ENCODE measurements around the gene NRN1.

The NRN1 gene

DNA sequence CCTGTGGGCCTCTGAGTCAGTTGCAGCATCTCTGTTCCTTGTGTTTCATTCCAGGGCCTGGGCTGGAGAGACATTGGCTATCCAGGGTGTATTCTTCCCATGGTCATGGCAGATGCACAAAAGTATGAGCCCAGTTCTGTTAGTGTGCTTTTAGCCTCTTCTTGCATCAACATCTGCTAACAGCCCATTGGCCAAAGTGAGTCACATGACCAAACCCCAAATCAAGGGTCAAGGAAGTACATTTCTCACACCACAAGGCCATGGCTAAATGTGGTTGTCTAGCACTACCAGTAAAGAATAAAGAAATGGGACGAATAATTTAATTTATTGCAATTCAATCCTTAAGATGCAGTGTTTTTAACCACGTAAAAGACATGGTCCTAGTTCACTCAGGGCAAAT lies 43.9 kb downstream of the NRN1 start:
- no peak overlapping the region for H3K4me3 ChIP-seq (ENCODE audit: control insufficient read depth, low read depth, low read length)
- TF ChIP-seq, protein P1, sequence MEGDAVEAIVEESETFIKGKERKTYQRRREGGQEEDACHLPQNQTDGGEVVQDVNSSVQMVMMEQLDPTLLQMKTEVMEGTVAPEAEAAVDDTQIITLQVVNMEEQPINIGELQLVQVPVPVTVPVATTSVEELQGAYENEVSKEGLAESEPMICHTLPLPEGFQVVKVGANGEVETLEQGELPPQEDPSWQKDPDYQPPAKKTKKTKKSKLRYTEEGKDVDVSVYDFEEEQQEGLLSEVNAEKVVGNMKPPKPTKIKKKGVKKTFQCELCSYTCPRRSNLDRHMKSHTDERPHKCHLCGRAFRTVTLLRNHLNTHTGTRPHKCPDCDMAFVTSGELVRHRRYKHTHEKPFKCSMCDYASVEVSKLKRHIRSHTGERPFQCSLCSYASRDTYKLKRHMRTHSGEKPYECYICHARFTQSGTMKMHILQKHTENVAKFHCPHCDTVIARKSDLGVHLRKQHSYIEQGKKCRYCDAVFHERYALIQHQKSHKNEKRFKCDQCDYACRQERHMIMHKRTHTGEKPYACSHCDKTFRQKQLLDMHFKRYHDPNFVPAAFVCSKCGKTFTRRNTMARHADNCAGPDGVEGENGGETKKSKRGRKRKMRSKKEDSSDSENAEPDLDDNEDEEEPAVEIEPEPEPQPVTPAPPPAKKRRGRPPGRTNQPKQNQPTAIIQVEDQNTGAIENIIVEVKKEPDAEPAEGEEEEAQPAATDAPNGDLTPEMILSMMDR (IDR thresholded peaks at IDR 0.05; ENCODE audit: control insufficient read depth, insufficient read depth, low read depth, low read length, missing control alignments): no peak
- DNase-seq (ENCODE audit: low read depth): no peak

DNA sequence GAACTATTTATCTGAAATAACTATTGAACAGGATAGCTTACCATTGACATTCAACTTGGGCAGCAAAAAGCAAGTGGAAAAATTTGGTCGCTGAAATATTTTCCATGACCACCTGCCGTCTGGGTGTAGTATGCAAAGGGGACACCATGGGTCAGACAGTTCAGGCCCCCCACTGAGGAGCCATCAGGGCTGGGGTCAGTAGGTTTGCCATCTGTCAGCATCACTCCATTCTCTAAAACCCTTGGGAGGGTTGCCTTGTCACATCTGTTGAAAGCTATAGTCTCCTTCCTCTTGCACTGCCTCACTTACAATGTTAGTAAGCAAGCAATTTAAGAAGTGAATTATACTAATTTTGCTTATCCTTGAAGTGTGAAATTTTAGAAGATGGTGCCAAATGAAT lies 44.9 kb downstream of the NRN1 start:
- TF ChIP-seq, protein P1 (IDR thresholded peaks at IDR 0.05; ENCODE audit: control insufficient read depth, insufficient read depth, low read depth, low read length, missing control alignments): no peak
- DNase-seq (ENCODE audit: low read depth): no peak
- no peak overlapping the region for H3K4me3 ChIP-seq (ENCODE audit: control insufficient read depth, low read depth, low read length)

DNA sequence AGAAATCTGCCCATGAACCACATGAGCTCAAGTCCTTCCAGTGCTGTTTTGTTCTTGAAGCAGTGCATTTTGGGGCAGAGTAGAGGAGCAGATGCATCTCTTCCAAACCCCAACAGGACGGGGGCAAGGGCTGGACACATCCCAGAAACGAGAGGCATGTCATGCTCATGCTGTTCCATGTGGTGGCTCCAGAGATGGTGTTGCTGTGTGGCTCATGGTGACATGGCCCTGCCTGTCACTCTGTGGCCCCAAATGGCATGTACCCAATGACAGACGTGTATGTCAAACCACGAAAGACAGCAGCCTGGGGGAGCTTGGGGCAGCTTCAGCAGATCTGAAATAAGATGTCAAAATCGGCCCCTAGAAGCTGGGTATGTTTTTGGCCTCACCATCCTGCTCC lies 46.3 kb downstream of the NRN1 start:
- TF ChIP-seq, protein P1 (IDR thresholded peaks at IDR 0.05; ENCODE audit: control insufficient read depth, insufficient read depth, low read depth, low read length, missing control alignments): no peak
- DNase-seq (ENCODE audit: low read depth): no peak
- H3K4me3 ChIP-seq (ENCODE audit: control insufficient read depth, low read depth, low read length): no peak overlapping the region

DNA sequence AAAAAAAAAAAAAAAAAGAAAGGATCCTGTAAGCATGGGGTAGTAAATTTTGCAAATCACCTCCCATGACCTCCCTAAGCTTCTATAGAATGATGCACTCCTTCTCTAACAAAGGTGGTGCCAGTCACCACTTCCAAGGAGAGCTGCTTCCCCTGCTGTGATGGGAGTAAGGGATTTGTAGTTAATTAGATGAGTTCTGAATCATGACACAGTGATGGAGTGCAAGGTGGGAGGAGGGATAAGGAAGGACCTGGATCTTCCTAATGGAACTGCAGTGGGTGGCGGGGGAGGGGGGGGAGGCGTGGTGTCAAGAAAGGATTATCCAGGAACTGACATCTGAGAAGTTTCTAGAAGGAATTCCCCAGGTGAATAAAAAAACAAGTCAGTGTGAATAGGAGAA lies 47.8 kb downstream of the NRN1 start:
- no peak for DNase-seq (ENCODE audit: low read depth)
- H3K4me3 ChIP-seq (ENCODE audit: control insufficient read depth, low read depth, low read length): no peak overlapping the region
- TF ChIP-seq, protein P1 (IDR thresholded peaks at IDR 0.05; ENCODE audit: control insufficient read depth, insufficient read depth, low read depth, low read length, missing control alignments): no peak

DNA sequence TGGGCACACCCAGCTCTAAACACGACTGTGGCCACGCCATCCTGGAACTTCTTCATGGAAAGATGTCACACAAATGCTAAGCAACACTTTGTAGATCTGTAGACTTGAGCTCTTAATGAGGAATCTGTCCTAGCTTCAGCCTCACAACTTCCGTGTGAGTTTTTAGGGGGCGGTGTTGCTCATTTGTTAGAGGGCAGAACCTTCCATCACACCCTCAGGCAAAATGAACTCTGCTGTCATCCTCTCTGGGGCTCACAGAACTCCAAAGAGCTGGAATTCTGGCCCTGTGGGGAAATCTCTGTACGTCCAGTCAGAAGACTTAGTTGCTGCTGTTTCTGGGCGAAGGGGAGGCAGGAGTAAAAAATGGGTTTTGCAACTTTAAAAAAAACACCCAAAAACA lies 49.8 kb downstream of the NRN1 start:
- DNase-seq (ENCODE audit: low read depth): no peak
- H3K4me3 ChIP-seq (ENCODE audit: control insufficient read depth, low read depth, low read length): no peak overlapping the region
- TF ChIP-seq, protein P1 (IDR thresholded peaks at IDR 0.05; ENCODE audit: control insufficient read depth, insufficient read depth, low read depth, low read length, missing control alignments): no peak

DNA sequence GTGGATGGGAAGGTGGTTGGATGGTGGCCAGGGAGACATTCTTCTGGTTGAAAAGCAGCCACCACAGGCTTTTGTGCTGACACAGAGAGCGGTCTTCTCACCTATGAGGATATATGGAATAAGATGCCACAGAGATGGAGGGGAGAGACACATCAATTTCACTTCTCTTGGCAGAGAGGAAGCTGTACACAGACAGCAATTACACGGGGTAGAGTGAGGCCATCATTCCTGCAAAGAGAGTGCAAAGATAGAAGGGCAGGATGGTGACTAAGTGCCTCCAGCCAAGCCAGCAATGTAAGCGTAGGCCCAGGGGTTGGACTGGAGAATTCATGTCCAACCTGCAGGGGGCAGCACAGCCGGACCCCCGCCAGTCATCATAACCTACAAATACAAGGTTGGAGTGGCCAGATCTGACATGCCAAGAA lies 56.4 kb downstream of the NRN1 start:
- TF ChIP-seq, protein P1 (IDR thresholded peaks at IDR 0.05; ENCODE audit: control insufficient read depth, insufficient read depth, low read depth, low read length, missing control alignments): peak; percentile 37
- no peak for DNase-seq (ENCODE audit: low read depth)
- H3K4me3 ChIP-seq (ENCODE audit: control insufficient read depth, low read depth, low read length): no peak overlapping the region

Data from AG09309 (cell line).